Islet precursor cell (in vitro differentiated cells): ENCODE results near the gene MOSMO.
"Not testable (repeated sequence)": the region's sequence is repeated elsewhere in the genome, so short reads cannot be mapped to it uniquely, and the experiment has no call there.

Experiments used
- DNase-seq: peaks from one replicate; pipeline ENCODE4 v3.0.0-alpha.2; 2018

The MOSMO gene

DNA sequence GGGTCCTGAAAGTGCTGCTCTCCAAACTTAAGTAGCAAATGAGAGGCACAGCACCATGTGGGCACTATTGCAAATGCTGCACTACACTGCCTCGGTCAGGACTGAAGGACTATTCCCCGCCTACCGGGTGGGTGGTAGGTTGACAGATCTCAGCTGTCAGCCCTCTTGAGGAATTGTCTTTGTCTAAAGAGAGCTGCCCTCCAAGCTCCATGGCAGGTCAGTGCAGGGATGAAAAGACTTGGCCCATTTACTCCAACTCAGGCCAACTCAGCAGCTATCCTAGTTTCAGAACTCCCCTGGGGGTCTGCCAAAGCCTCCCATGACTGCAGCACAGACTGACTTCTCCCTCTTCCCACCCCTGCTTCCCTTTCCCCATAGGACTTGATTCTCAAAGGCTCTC is 3.6 kb upstream of the MOSMO start:
- no peak for DNase-seq

GRCh38 chr16:22005746-22006145 is 2.2 kb upstream of the MOSMO start:
- no peak for DNase-seq

DNA sequence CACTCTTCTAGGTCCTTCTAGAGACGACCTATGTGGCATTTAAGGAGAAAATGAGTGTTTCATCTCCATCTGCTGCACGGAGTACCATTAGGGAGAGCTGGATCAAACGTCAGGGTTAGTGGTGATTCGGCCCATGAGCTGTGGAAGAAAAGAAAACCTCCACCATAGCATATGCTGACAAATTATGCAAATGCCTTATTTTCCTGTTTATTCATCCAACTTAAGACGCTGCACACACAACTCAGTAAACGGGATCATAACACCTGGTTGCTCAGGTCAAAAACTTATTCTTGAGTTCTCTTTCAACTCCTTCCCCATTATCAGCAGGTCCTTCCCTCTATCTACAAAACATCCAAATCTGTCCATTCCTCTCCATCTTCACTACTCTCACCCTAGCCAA is 1.3 kb upstream of the MOSMO start:
- no peak for DNase-seq

- DNase-seq, result no peak
Observed at GRCh38 chr16:22007159-22007508, 777 bp upstream of the MOSMO start.

DNA sequence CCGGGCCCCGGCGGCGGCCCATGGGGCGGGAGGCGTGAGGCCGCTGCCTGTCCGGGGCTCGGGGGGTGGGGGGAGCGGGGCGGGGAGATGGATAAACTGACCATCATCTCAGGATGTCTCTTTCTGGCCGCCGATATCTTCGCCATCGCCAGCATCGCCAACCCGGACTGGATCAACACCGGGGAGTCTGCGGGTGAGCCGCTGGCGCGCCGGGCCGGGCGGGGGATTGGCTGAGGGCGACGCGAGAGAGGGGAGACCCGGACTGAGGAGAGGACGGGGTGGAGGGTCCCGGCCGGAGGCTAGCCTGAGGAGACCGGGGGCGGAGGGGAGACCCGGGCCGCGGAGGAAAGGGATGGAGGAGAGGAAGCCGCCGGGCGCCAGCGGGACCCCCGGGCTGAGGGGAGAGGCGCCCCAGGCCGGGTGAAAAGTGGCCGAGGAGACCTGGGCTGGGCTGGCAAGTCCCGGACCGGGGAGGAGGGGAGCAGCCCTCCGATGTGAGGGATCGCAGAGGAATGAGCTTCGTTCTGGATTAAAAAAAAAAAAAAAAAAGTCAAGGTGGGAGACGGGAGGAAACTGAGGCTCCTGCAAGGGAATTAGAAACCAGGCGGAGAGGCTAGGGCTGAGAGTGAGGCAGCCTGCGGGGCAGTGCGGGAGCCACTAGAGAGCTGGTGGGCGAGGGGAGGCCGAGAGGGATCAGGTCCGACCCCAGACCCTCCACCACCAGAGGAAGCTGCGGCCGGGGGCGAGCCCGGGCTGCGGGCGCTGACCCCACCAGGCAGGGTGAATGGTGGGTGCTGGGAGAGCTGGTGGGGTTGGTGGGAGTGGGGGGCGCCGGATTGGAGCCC is 526 bp downstream of the MOSMO start:
- peak; percentile 67 for DNase-seq

GRCh38 chr16:22010902-22011301 is 3.0 kb downstream of the MOSMO start:
- DNase-seq, result no peak

GRCh38 chr16:22012241-22012640 is 4.3 kb downstream of the MOSMO start:
- DNase-seq, result no peak

DNA sequence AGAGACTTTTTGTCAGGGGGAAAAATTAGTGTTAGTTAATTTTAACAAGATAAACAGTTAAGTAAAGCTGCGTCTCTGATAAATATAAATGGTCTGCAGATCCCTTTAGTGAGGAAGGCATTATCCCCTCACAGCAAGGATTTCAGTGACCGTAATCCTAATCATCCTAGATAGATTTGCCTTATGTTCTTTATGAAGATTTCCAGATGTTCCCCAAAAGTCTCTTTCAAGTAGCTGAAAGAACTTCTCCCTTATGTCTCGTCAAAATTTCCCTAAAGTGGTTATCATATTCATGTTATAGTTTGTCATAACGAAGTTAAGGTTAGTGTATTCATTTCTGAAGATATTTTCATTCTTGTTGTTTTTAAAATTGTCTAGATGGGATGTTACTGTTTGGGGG is 5.6 kb downstream of the MOSMO start:
- DNase-seq, result no peak

DNA sequence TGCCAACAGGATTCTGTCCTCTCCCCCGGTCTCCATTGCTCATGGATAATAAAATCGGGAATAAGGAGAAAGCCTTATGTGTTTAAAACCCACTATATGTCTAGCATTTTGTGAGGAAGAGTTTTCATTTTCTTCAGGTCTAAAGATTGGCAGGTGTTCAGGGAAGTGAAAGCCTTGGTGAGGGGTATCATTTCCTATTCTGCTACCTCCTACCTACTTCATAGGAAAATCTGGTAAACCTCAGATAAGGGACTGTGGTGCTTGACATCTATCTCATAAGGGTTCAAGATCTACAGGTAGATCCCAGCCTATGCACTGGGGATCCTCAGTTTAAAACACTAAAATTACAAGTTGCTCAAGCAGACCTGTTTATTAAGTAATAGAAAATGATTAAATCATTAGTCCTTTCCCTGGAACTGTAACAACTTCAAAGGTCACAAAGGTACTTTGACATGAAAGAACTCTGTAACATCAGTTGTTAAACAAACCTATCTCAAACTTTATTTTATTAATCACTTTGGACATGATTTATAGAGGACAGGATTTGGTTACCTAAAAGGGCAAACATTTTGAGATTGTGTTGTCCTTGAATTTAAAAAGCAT is 6.5 kb downstream of the MOSMO start:
- no peak for DNase-seq

GRCh38 chr16:22016927-22017326 is 9.0 kb downstream of the MOSMO start:
- DNase-seq, result no peak

DNA sequence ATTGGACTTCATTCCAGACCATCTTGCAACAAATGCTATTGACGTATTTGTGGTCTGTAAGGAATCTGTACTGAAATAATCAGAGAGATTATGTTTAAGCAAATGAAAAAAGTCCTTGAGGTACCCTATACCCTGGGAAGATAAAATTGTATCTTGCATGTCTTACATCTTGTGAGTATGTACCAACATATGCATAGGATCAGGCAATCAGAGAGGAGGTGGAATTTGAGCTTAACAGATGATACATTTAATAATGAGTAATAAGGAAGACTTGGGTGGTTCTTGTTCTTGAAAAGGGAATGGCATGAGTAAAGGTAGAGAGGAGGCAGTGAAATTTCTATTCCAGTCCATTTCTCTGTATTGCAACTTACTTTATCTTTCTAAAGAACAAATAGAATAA is 10.6 kb downstream of the MOSMO start:
- DNase-seq, result no peak

DNA sequence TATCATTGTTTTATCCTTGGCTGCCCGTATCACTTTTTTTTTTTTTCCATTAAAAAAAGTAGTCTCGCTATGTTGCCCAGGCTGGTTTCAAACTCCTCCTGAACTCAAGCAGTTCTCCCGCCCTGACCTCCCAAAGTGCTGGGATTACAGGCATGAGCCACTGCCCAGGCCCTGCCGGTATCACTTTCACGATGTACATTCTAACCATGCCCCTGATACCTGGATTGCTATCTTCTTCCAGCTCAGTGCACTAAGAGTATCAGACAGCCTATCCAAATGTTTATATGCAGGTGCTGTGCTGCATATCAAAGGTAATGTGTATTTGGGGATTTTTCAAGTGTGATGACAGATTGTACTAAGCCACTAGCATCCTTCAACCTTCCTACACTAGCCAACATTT is 14.2 kb downstream of the MOSMO start:
- DNase-seq, result no peak

DNA sequence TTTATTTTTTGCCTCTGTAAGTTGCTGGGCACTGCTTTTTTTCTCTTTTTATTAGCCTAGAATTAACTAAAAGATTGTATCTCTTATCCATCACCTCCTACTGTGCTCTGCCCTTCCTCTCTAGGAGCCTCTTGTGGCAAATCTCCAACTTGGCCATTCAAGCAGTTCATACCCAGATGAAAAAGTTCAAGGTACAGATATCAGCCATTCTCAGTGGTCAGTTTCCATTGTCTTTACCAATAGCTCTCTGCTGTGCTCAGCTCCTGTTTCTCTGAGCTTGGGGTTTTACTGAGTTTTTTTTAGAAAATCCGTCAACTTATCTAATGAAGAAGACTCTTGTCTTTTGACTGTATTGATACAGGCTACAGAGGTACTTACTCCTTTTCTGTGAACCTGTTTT is 15.6 kb downstream of the MOSMO start:
- DNase-seq, result no peak

DNA sequence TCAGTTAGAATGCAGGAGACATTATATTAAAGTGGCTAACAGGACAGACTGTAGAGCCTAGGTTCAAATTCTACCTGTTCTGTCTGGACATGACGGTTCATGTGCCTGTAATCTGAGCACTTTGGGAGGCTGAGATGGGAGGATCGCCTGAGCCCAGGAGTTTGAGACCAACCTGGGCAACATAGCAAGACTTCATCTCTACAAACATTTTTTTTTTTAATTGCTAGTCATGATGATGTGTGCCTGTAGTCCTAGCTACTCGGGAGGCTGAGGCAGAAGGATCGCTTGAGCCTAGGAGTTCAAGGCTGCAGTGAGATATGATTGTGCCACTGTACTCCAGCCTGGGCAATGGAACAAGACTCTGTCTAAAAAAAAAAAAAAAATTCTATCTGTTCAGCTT is 16.9 kb downstream of the MOSMO start:
- DNase-seq, result not testable (repeated sequence)

DNA sequence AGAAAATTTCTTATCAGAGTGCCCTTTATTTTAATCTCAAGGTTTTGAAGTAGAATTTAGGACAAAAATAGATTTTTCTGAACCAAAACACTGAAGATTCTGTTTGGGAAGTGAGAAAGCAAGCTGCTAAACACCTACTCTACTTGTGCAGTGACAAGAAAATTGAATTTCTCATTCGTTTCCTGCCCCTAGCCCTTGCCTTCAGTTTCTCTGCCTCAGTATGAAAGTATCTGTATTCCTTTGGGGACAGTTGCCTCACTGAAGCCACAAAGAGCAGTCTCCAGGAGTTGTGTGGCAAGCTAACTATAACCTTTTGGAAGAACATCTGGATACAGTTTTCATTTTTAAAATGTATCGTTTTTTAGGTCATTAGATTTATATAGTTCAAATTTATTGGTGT is 19.7 kb downstream of the MOSMO start:
- no peak for DNase-seq

- DNase-seq, result no peak
Observed at GRCh38 chr16:22029632-22030031, 21.7 kb downstream of the MOSMO start.

- no peak for DNase-seq
Observed at GRCh38 chr16:22030087-22030812, 22.3 kb downstream of the MOSMO start.

DNA sequence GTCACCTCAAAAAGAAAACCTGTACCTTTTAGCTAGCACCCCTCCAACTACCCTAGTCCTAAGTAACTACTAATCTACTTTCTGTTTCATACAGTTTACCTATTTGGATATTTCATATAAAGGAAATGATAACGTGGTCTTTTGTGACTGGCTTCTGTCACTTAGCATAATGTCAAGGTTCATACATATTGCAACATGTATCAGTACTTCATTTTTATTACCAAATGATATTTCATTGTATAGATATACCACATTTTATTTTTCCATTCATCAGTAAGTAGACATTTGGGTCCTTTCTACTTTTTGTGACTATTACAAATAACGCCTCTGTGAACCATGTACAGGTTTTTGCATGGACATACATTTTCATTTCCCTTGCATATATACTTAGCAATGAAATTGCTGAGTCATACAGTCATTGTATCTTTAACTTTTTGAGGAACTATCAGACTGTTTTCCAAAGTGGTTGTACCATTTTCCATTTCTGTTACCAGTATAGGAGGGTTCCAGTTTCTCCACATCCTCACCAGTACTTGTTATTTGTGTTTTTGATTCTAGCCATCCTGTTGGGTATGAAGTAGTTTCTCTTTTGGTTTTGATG is 23.7 kb downstream of the MOSMO start:
- no peak for DNase-seq

DNA sequence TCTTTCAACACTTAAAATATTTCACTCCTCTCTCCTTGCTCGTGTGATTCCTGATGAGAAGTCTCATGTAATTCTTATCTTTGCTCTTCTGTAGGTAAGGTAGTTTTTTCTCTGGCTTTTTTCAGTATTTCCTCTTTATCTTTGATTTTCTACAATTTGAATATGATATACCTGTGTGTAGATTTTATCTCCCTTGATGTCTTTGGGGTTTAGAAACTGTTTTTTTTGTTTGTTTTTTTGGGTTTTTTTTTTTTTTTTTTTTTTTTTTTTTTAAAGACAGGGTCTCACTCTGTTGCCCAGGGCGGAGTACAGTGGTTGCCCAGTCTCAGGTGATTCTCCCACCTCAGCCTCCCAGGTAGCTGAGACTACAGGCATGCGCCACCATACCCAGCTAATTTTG is 26.6 kb downstream of the MOSMO start:
- DNase-seq, result no peak

GRCh38 chr16:22035153-22035552 is 27.2 kb downstream of the MOSMO start:
- DNase-seq, result no peak

GRCh38 chr16:22043882-22044281 is 36.0 kb downstream of the MOSMO start:
- not testable (repeated sequence) for DNase-seq

DNA sequence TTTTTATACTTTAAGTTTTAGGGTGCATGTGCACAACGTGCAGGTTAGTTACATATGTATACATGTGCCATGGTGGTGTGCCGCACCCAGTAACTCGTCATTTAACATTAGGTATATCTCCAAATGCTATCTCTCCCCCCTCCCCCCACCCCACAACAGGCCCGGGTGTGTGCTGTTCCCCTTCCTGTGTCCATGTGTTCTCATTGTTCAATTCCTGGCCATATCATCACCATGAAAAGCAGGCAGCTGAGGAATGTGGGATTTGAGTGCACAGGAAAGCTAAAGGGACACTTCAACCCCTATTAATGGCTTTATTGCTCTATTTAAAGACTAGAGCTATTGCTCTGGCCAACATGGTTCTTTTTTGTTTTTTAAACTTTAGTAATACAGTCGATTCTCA is 38.0 kb downstream of the MOSMO start:
- peak; percentile 55 for DNase-seq

- DNase-seq, result no peak
Observed at GRCh38 chr16:22050963-22051362, 43.1 kb downstream of the MOSMO start.

- DNase-seq, result no peak
Observed at GRCh38 chr16:22052980-22053379, 45.1 kb downstream of the MOSMO start.
